Upper lobe of left lung (tissue), 6 donors: ENCODE measurements around the gene LYPD6. TPM values are rescaled to one million over a fixed set of nuclear protein-coding genes. Genes with fewer than 3 reads are reported as not detected.
"Not testable (repeated sequence)": the region's sequence is repeated elsewhere in the genome, so short reads cannot be mapped to it uniquely, and the experiment has no call there.

Experiments
- ATAC-seq, 2 donors: fragments of 200-7000 bp; cut with Tn5 transposase; one replicate each; pipeline ENCODE4 v1.9.1; 2022; ENCODE audit warnings: mild to moderate bottlenecking in 2 of 2, moderate library complexity in 2 of 2; ENCODE audit not compliant: low FRiP score in 2 of 2
- DNase-seq, 2 donors: peaks; one replicate each; pipeline ENCODE4 v3.0.0-alpha.2; 2019 to 2020
- H3K27ac ChIP-seq, 4 donors: fragments of 200-600 bp; sonication (generic); one replicate each; pipeline ENCODE4 v1.5.1; 2016 to 2019
- H3K27me3 ChIP-seq, 4 donors: fragments of 200-600 bp; sonication (generic); one replicate each; pipeline ENCODE4 v1.5.1; 2017 to 2019
- H3K36me3 ChIP-seq, 4 donors: fragments of 200-600 bp; sonication (generic); one replicate each; pipeline ENCODE4 v1.5.1; 2016 to 2019
- H3K4me1 ChIP-seq, 4 donors: fragments of 200-600 bp; sonication (generic); one replicate each; pipeline ENCODE4 v1.5.1; 2018 to 2019
- H3K4me3 ChIP-seq, 4 donors: fragments of 200-600 bp; sonication (generic); one replicate each; pipeline ENCODE4 v1.5.1; 2017 to 2019; ENCODE audit warnings: mild to moderate bottlenecking in 2 of 4, moderate library complexity in 1 of 4
- H3K9me3 ChIP-seq, 4 donors: fragments of 200-600 bp; sonication (generic); one replicate each; pipeline ENCODE4 v1.5.1; 2018 to 2019
- EP300 ChIP-seq, 4 donors: sonication (generic); formaldehyde crosslinking; IDR thresholded peaks; one replicate each; pipeline ENCODE4 v1.5.1; 2017; ENCODE audit warnings: antibody characterized with exemption in 4 of 4, control low read depth in 2 of 4
- POLR2A ChIP-seq, 4 donors: fragments of 450-650 bp; IDR thresholded peaks; one replicate each; pipeline ENCODE4 v1.5.1; 2016 to 2017; ENCODE audit warnings: antibody characterized with exemption in 4 of 4, mild to moderate bottlenecking in 2 of 4
- POLR2AphosphoS5 ChIP-seq, 2 donors: sonication (generic); formaldehyde crosslinking; IDR thresholded peaks; one replicate each; pipeline ENCODE4 v1.5.1; 2017; ENCODE audit warnings: antibody characterized with exemption in 2 of 2
- WGBS, 2 donors: methylation state at CpG; one replicate each; pipeline ENCODE4 v1.1.5; 2017 to 2018; 5-methylcytosine and 5-hydroxymethylcytosine counted together
- total RNA-seq, 6 donors: library from RNA; depleted of rRNA in 4 of 6; stranded (reverse); fragments of >200 nt in 4 of 6; gene quantifications; one replicate each; pipeline versions ENCODE4 v1.1.0 to v1.2.1, GENCODE V29; 2016 to 2021
- TF ChIP-seq, protein P1 (sequence below), 6 experiments: fragments of 450-650 bp in 4 of 6; fragments of 200-600 bp in 2 of 6; sonication (generic) in 2 of 6; IDR thresholded peaks; one replicate each; pipeline ENCODE4 v1.5.1; 2016 to 2019; ENCODE audit warnings: antibody characterized with exemption in 6 of 6
- donor health status: DM: no; HTN: no; CAD: no; lungs with moderate emphysema.
- donor health status: DM: no; HTN: yes; CAD: no; lungs with severe emphysema.

The LYPD6 gene
- total RNA-seq, 6 donors from 2014 or later: 0.09 to 0.89 (median 0.33) TPM; not detected in 1

DNA sequence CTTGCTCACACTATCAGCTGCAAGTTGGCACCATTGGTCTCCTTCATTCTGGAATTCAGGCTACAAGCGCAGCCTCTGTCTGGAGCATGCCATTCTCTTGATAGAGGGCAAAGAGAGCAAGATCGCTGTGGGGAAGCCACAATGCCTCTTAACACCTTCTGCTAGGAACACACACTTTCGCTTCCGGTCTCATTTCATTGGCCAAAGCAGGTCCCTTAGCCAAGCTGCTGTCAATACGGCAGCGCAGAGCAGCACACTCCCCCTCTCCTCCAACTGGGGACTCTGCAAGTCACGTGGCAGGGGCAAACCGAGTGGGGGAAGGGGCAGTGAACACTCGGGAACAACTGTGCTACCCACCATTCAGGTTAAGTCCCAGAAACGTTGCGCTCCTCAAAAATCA is 159.1 kb downstream of the LYPD6 start:
- no peaks in the 10 kb centered on the region for H3K27me3 ChIP-seq
- DNase-seq (no peak), ATAC-seq (no peak)
- H3K36me3 ChIP-seq: no peaks in the 10 kb centered on the region
- TF ChIP-seq POLR2AphosphoS5 (IDR thresholded peaks at IDR 0.05) (no peak), POLR2A (IDR thresholded peaks at IDR 0.05) (no peak), EP300 (IDR thresholded peaks at IDR 0.05) (no peak)
- TF ChIP-seq, protein P1, sequence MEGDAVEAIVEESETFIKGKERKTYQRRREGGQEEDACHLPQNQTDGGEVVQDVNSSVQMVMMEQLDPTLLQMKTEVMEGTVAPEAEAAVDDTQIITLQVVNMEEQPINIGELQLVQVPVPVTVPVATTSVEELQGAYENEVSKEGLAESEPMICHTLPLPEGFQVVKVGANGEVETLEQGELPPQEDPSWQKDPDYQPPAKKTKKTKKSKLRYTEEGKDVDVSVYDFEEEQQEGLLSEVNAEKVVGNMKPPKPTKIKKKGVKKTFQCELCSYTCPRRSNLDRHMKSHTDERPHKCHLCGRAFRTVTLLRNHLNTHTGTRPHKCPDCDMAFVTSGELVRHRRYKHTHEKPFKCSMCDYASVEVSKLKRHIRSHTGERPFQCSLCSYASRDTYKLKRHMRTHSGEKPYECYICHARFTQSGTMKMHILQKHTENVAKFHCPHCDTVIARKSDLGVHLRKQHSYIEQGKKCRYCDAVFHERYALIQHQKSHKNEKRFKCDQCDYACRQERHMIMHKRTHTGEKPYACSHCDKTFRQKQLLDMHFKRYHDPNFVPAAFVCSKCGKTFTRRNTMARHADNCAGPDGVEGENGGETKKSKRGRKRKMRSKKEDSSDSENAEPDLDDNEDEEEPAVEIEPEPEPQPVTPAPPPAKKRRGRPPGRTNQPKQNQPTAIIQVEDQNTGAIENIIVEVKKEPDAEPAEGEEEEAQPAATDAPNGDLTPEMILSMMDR (IDR thresholded peaks at IDR 0.05): no peak
- no peaks in the 10 kb centered on the region for H3K4me1 ChIP-seq
- no peaks in the 10 kb centered on the region for H3K9me3 ChIP-seq
- no peak overlapping the region for H3K4me3 ChIP-seq
- H3K27ac ChIP-seq: no peak overlapping the region
- WGBS, 2 donors: 67 to 72% methylated on average over 8 to 11 of the region's 11 CpGs

DNA sequence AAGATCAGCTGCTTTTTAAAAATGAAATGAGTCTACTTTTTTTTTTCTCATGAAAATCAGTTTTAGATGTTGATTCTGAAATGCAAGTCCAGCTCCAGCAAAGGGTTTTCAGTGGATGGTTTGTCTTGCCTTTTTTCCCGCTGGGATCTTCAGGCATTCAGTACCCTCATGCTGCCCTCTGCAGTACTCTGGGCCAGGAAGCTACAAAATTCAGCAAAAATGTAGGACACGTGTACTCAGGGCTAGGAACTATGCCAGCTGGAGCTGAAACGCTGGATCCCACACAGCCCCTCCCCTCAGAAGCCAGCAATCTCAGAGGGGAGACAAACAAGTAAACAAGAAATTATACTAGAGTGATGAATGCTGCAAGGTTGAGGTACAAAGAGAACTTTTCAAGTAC is 159.9 kb downstream of the LYPD6 start:
- Histone ChIP-seq H3K9me3 (no peaks in the 10 kb centered on the region), H3K4me1 (no peaks in the 10 kb centered on the region), H3K27me3 (no peaks in the 10 kb centered on the region), H3K27ac (no peak overlapping the region), H3K36me3 (no peaks in the 10 kb centered on the region), H3K4me3 (no peak overlapping the region)
- DNase-seq: no peak
- no peak for TF ChIP-seq EP300 (IDR thresholded peaks at IDR 0.05)
- no peak for TF ChIP-seq POLR2A (IDR thresholded peaks at IDR 0.05)
- TF ChIP-seq, protein P1 (IDR thresholded peaks at IDR 0.05): no peak
- no peak for TF ChIP-seq POLR2AphosphoS5 (IDR thresholded peaks at IDR 0.05)
- 15 to 26% methylated on average over 3 of the region's 3 CpGs for WGBS, 2 donors
- ATAC-seq: no peak

DNA sequence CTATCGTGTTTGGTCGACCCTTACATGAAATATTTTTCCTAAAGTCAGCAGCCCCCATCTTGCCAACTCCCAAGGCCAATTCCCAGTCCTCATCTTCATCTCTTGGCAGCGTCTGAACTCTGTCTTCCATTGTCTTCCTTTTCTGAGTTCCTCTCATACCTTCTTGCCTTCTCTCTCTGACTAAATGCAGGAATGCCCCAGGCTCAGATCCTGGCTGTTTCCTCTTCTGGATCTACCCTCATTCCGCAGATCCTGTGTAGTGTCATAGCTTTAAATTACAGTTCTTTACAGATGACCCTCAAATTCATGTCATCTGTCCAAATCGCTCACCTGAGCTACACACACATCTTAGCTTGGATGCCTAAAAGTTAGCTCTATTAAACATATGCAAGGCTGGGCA is 162.5 kb downstream of the LYPD6 start:
- H3K4me3 ChIP-seq: no peak overlapping the region
- DNase-seq: no peak
- no peaks in the 10 kb centered on the region for H3K9me3 ChIP-seq
- TF ChIP-seq, protein P1 (IDR thresholded peaks at IDR 0.05): no peak
- TF ChIP-seq POLR2AphosphoS5 (IDR thresholded peaks at IDR 0.05): no peak
- TF ChIP-seq EP300 (IDR thresholded peaks at IDR 0.05): no peak
- TF ChIP-seq POLR2A (IDR thresholded peaks at IDR 0.05): no peak
- ATAC-seq: no peak
- H3K4me1 ChIP-seq: no peaks in the 10 kb centered on the region
- no peak overlapping the region for H3K27ac ChIP-seq
- WGBS, 2 donors: 89% methylated on average over 5 of the region's 5 CpGs
- no peaks in the 10 kb centered on the region for H3K27me3 ChIP-seq
- no peaks in the 10 kb centered on the region for H3K36me3 ChIP-seq

DNA sequence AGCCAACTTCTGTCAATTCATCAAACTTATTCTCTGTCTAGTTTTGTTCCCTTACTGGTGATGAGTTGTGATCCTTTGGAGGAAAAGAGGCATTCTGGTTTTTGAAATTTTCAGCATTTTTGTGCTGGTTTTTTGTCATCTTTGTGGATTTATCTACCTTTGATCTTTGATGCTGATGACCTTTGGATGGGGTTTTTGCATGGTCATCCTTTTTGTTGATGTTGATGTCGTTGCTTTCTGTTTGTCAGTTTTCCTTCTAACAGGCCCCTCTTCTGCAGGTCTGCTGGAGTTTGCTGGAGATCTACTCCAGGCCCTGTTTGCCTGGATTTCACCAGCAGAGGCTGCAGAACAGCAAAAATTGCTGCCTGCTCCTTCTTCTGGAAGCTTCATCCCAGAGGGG is 168.8 kb downstream of the LYPD6 start:
- WGBS, 2 donors: 76 to 88% methylated on average over 1 of the region's 1 CpG
- not testable (repeated sequence) for DNase-seq, H3K4me3 ChIP-seq, H3K9me3 ChIP-seq, H3K27me3 ChIP-seq, ATAC-seq, H3K4me1 ChIP-seq, H3K36me3 ChIP-seq, H3K27ac ChIP-seq

DNA sequence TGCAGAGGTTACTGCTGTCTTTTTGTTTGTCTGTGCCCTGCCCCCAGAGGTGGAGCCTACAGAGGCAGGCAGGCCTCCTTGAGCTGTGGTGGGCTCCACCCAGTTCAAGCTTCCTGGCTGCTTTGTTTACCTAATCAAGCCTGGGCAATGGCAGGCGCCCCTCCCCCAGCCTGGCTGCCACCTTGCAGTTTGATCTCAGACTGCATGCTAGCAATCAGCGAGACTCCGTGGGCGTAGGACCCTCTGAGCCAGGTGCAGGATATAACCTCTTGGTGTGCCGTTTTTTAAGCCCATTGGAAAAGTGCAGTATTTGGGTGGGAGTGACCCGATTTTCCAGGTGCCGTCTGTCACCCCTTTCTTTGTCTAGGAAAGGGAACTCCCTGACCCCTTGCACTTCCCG is 176.4 kb downstream of the LYPD6 start:
- H3K9me3 ChIP-seq, H3K27me3 ChIP-seq, H3K27ac ChIP-seq, DNase-seq, H3K4me1 ChIP-seq, ATAC-seq, H3K4me3 ChIP-seq, H3K36me3 ChIP-seq: not testable (repeated sequence)
- 63 to 77% methylated on average over 7 of the region's 8 CpGs for WGBS, 2 donors

- 95 to 100% methylated on average over 2 of the region's 2 CpGs for WGBS, 2 donors
- no peak overlapping the region for H3K27ac ChIP-seq
- no peaks in the 10 kb centered on the region for H3K27me3 ChIP-seq
- no peak overlapping the region for H3K4me3 ChIP-seq
- H3K4me1 ChIP-seq: no peaks in the 10 kb centered on the region
- TF ChIP-seq, protein P1 (IDR thresholded peaks at IDR 0.05): no peak
- TF ChIP-seq EP300 (IDR thresholded peaks at IDR 0.05) (no peak), POLR2A (IDR thresholded peaks at IDR 0.05) (no peak), POLR2AphosphoS5 (IDR thresholded peaks at IDR 0.05) (no peak)
- ATAC-seq (no peak), DNase-seq (no peak)
- no peaks in the 10 kb centered on the region for H3K9me3 ChIP-seq
- no peaks in the 10 kb centered on the region for H3K36me3 ChIP-seq
Measured at GRCh38 chr2:149507974-149508373, 177.6 kb downstream of the LYPD6 start.
